Measurements from ENCODE around the gene PCK1. TPM values are rescaled to one million over a fixed set of nuclear protein-coding genes. Genes with fewer than 3 reads are reported as not detected.
A peak's percentile ranks its signal among the peaks of the same experiment; 100 is the strongest.

PCK1 gene
- total and polyA plus RNA-seq, 4 donors: 8.9 to 532 (median 314) TPM

GRCh38 chr20:57561356-57562279 is 708 bp downstream of the PCK1 start:
- WGBS: 38% methylated on average over 24 of the region's 24 CpGs
- H3K27me3 ChIP-seq (ENCODE audit: control insufficient read depth in 4 of 4, insufficient read depth in 4 of 4, low read length in 3 of 4): no peaks in the 10 kb centered on the region
- H3K4me3 ChIP-seq (ENCODE audit: low read depth in 1 of 3, low read length in 3 of 3): peak overlapping the region; percentile 15 to 78 (median 67)
- no peaks in the 10 kb centered on the region for H3K9me3 ChIP-seq (ENCODE audit: control insufficient read depth in 4 of 4, low read length in 3 of 4)
- peaks cover 4 to 56% (median 28%) of the 10 kb centered on the region in 4 donors for H3K4me1 ChIP-seq (ENCODE audit: control insufficient read depth in 4 of 4, insufficient read depth in 4 of 4, low read length in 3 of 4)
- peaks cover 0 to 5% (median 0%) of the 10 kb centered on the region in 4 donors for H3K36me3 ChIP-seq (ENCODE audit: control insufficient read depth in 4 of 4, insufficient read depth in 3 of 4, low read depth in 1 of 4, low read length in 3 of 4)
- no peak for DNase-seq (ENCODE audit: low spot score)
- H3K27ac ChIP-seq (ENCODE audit: low read depth in 1 of 2, low read length in 2 of 2): peak overlapping the region; percentile 86 to 89
- peak overlapping the region; percentile 69 to 90 for H3K9ac ChIP-seq (ENCODE audit: low read depth in 1 of 2, low read length in 2 of 2)
- peak; percentile 62 for TF ChIP-seq FOXA1 (IDR thresholded peaks at IDR 0.05)
- peak; percentile 66 for TF ChIP-seq ZBTB33 (IDR thresholded peaks at IDR 0.05)
- peak in 1 of 2 donors; percentile 16 for TF ChIP-seq RAD21 (IDR thresholded peaks at IDR 0.05)
- TF ChIP-seq RXRA (IDR thresholded peaks at IDR 0.05): no peak
- TF ChIP-seq EGR1 (IDR thresholded peaks at IDR 0.05; ENCODE audit: low read depth in 2 of 2): peak in 1 of 2 donors; percentile 77
- peak; percentile 4 for TF ChIP-seq MAX (IDR thresholded peaks at IDR 0.05)
- TF ChIP-seq YY1 (IDR thresholded peaks at IDR 0.05): peak; percentile 3
- TF ChIP-seq, protein P1, sequence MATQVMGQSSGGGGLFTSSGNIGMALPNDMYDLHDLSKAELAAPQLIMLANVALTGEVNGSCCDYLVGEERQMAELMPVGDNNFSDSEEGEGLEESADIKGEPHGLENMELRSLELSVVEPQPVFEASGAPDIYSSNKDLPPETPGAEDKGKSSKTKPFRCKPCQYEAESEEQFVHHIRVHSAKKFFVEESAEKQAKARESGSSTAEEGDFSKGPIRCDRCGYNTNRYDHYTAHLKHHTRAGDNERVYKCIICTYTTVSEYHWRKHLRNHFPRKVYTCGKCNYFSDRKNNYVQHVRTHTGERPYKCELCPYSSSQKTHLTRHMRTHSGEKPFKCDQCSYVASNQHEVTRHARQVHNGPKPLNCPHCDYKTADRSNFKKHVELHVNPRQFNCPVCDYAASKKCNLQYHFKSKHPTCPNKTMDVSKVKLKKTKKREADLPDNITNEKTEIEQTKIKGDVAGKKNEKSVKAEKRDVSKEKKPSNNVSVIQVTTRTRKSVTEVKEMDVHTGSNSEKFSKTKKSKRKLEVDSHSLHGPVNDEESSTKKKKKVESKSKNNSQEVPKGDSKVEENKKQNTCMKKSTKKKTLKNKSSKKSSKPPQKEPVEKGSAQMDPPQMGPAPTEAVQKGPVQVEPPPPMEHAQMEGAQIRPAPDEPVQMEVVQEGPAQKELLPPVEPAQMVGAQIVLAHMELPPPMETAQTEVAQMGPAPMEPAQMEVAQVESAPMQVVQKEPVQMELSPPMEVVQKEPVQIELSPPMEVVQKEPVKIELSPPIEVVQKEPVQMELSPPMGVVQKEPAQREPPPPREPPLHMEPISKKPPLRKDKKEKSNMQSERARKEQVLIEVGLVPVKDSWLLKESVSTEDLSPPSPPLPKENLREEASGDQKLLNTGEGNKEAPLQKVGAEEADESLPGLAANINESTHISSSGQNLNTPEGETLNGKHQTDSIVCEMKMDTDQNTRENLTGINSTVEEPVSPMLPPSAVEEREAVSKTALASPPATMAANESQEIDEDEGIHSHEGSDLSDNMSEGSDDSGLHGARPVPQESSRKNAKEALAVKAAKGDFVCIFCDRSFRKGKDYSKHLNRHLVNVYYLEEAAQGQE (IDR thresholded peaks at IDR 0.05): no peak
- TF ChIP-seq GABPA (IDR thresholded peaks at IDR 0.05 in 1 of 2, conservative IDR thresholded peaks at IDR 0.05 in 1 of 2): no peak

- Histone ChIP-seq H3K9me3 (ENCODE audit: control insufficient read depth in 4 of 4, low read length in 3 of 4) (no peaks in the 10 kb centered on the region), H3K27me3 (ENCODE audit: control insufficient read depth in 4 of 4, insufficient read depth in 4 of 4, low read length in 3 of 4) (no peaks in the 10 kb centered on the region), H3K4me3 (ENCODE audit: low read depth in 1 of 3, low read length in 3 of 3) (peak overlapping the region; percentile 15 to 78 (median 67)), H3K27ac (ENCODE audit: low read depth in 1 of 2, low read length in 2 of 2) (peak overlapping the region; percentile 86 to 89), H3K36me3 (ENCODE audit: control insufficient read depth in 4 of 4, insufficient read depth in 3 of 4, low read depth in 1 of 4, low read length in 3 of 4) (peaks cover 0 to 5% (median 0%) of the 10 kb centered on the region in 4 donors), H3K4me1 (ENCODE audit: control insufficient read depth in 4 of 4, insufficient read depth in 4 of 4, low read length in 3 of 4) (peaks cover 4 to 47% (median 23%) of the 10 kb centered on the region in 4 donors), H3K9ac (ENCODE audit: low read depth in 1 of 2, low read length in 2 of 2) (peak overlapping the region; percentile 40 to 90)
- DNase-seq (ENCODE audit: low spot score): no peak
- WGBS: 70% methylated on average over 35 of the region's 35 CpGs
- peak; percentile 48 to 56 for TF ChIP-seq HNF4A (conservative IDR thresholded peaks at IDR 0.05)
- peak; percentile 21 to 40 for TF ChIP-seq EGR1 (IDR thresholded peaks at IDR 0.05; ENCODE audit: low read depth in 2 of 2)
- no peak for TF ChIP-seq CTCF (IDR thresholded peaks at IDR 0.05; ENCODE audit: low read depth, low read length, missing input control)
- no peak for TF ChIP-seq RAD21 (IDR thresholded peaks at IDR 0.05)
- no peak for TF ChIP-seq RXRA (IDR thresholded peaks at IDR 0.05)
- TF ChIP-seq NR2F2 (IDR thresholded peaks at IDR 0.05): no peak
- TF ChIP-seq GABPA (IDR thresholded peaks at IDR 0.05 in 1 of 2, conservative IDR thresholded peaks at IDR 0.05 in 1 of 2): no peak
- TF ChIP-seq YY1 (IDR thresholded peaks at IDR 0.05): no peak
- TF ChIP-seq HNF4G (IDR thresholded peaks at IDR 0.05): no peak
- TF ChIP-seq ZBTB33 (IDR thresholded peaks at IDR 0.05): peak; percentile 51
- TF ChIP-seq JUND (IDR thresholded peaks at IDR 0.05): peak in 1 of 2 donors; percentile 25
- peak; percentile 14 for TF ChIP-seq MAX (IDR thresholded peaks at IDR 0.05)
Observed at GRCh38 chr20:57562541-57563465, 1.9 kb downstream of the PCK1 start.
